GM12891 (cell line): Measurements from ENCODE around the gene KDM4B.

ENCODE experiments used
- PAX5 ChIP-seq: IDR thresholded peaks from 2 replicates; pipeline ENCODE4 v1.6.1; 2011; ENCODE audit warnings: low read length, moderate library complexity, mild to moderate bottlenecking; ENCODE audit not compliant: insufficient read depth, severe bottlenecking
- POLR2A ChIP-seq: IDR thresholded peaks from 2 replicates; pipeline ENCODE4 v1.6.1; 2011; ENCODE audit warnings: low read depth, low read length, control low read depth
- POLR2AphosphoS5 ChIP-seq: IDR thresholded peaks from 2 replicates; pipeline ENCODE4 v1.6.1; 2011; ENCODE audit warnings: low read depth, low read length, control low read depth
- SPI1 ChIP-seq: IDR thresholded peaks from 2 replicates; pipeline ENCODE4 v1.6.1; 2011; ENCODE audit warnings: low read depth, low read length, control low read depth
- TAF1 ChIP-seq: IDR thresholded peaks from 2 replicates; pipeline ENCODE4 v1.6.1; 2011; ENCODE audit warnings: low read depth, low read length, control low read depth

GRCh38 chr19:5067678-5068077 is 98.8 kb downstream of the KDM4B start:
- TF ChIP-seq POLR2A (no peak), PAX5 (no peak), TAF1 (no peak), POLR2AphosphoS5 (no peak), SPI1 (no peak)
